ENCODE measurements around the gene MAP2K5.
A peak's percentile ranks its signal among the peaks of the same experiment; 100 is the strongest.

The MAP2K5 gene

GRCh38 chr15:67775250-67775649 is 232.7 kb downstream of the MAP2K5 start:
- no peaks in the 10 kb centered on the region for H3K9me3 ChIP-seq (ENCODE audit: control insufficient read depth, insufficient read depth, low read depth, low read length)
- no peak for TF ChIP-seq ZFP3 (tag by site-specific recombination; IDR thresholded peaks at IDR 0.05; ENCODE audit: low read depth)
- TF ChIP-seq, protein P1, sequence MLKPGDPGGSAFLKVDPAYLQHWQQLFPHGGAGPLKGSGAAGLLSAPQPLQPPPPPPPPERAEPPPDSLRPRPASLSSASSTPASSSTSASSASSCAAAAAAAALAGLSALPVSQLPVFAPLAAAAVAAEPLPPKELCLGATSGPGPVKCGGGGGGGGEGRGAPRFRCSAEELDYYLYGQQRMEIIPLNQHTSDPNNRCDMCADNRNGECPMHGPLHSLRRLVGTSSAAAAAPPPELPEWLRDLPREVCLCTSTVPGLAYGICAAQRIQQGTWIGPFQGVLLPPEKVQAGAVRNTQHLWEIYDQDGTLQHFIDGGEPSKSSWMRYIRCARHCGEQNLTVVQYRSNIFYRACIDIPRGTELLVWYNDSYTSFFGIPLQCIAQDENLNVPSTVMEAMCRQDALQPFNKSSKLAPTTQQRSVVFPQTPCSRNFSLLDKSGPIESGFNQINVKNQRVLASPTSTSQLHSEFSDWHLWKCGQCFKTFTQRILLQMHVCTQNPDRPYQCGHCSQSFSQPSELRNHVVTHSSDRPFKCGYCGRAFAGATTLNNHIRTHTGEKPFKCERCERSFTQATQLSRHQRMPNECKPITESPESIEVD (tag by site-specific recombination; IDR thresholded peaks at IDR 0.05): peak; percentile 50
- H3K27ac ChIP-seq (ENCODE audit: extremely low read depth, low read depth, low read length): no peak overlapping the region
- no peak overlapping the region for H3K4me3 ChIP-seq (ENCODE audit: low read depth, low read length)
- ChIA-PET CTCF (interaction anchor here (0.7 to 1.0 kb wide), 3 partner anchors 318 to 829 kb away, joined by 3 read pairs; no protein-coding TSS in a partner anchor), POLR2A (no interaction called here)
- H3K36me3 ChIP-seq (ENCODE audit: control insufficient read depth in 2 of 2, insufficient read depth in 1 of 2, low read length in 2 of 2): no peaks in the 10 kb centered on the region
- peaks cover 48% of the 10 kb centered on the region for H3K4me1 ChIP-seq (ENCODE audit: control insufficient read depth, insufficient read depth, low read length)

DNA sequence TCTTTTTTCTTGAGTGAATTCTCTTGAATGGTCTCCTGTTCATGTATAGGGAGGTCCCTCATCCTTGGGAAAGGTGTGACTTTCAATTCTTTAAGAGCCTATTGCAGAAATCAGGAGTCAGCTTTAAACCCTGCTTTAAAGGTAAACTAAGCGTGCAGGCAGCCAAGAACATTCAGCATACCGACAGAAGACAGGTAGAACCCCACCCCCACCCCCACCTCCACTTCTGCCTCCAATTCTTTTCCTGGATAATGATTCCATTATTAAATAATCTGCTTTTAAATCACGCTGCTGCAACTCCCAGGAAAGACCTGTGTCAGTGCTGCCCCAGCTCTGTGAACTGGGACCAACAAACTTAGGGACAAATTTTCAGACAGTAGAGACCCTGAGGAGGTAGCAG is 233.5 kb downstream of the MAP2K5 start:
- TF ChIP-seq BCL11B (tag by site-specific recombination; IDR thresholded peaks at IDR 0.05; ENCODE audit: low read depth) (no peak), ZNF664 (tag by site-specific recombination; IDR thresholded peaks at IDR 0.05) (no peak), HOXC10 (CRISPR knock-in tag; IDR thresholded peaks at IDR 0.05) (no peak), ZNF157 (tag by site-specific recombination; IDR thresholded peaks at IDR 0.05) (no peak), SP2 (tag by site-specific recombination; IDR thresholded peaks at IDR 0.05) (no peak), EGR2 (tag by site-specific recombination; IDR thresholded peaks at IDR 0.05; ENCODE audit: low read depth) (no peak)
- TF ChIP-seq, protein P2, sequence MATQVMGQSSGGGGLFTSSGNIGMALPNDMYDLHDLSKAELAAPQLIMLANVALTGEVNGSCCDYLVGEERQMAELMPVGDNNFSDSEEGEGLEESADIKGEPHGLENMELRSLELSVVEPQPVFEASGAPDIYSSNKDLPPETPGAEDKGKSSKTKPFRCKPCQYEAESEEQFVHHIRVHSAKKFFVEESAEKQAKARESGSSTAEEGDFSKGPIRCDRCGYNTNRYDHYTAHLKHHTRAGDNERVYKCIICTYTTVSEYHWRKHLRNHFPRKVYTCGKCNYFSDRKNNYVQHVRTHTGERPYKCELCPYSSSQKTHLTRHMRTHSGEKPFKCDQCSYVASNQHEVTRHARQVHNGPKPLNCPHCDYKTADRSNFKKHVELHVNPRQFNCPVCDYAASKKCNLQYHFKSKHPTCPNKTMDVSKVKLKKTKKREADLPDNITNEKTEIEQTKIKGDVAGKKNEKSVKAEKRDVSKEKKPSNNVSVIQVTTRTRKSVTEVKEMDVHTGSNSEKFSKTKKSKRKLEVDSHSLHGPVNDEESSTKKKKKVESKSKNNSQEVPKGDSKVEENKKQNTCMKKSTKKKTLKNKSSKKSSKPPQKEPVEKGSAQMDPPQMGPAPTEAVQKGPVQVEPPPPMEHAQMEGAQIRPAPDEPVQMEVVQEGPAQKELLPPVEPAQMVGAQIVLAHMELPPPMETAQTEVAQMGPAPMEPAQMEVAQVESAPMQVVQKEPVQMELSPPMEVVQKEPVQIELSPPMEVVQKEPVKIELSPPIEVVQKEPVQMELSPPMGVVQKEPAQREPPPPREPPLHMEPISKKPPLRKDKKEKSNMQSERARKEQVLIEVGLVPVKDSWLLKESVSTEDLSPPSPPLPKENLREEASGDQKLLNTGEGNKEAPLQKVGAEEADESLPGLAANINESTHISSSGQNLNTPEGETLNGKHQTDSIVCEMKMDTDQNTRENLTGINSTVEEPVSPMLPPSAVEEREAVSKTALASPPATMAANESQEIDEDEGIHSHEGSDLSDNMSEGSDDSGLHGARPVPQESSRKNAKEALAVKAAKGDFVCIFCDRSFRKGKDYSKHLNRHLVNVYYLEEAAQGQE (tag by site-specific recombination; IDR thresholded peaks at IDR 0.05): no peak
- TF ChIP-seq, protein P3, sequence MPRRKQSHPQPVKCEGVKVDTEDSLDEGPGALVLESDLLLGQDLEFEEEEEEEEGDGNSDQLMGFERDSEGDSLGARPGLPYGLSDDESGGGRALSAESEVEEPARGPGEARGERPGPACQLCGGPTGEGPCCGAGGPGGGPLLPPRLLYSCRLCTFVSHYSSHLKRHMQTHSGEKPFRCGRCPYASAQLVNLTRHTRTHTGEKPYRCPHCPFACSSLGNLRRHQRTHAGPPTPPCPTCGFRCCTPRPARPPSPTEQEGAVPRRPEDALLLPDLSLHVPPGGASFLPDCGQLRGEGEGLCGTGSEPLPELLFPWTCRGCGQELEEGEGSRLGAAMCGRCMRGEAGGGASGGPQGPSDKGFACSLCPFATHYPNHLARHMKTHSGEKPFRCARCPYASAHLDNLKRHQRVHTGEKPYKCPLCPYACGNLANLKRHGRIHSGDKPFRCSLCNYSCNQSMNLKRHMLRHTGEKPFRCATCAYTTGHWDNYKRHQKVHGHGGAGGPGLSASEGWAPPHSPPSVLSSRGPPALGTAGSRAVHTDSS (tag by site-specific recombination; IDR thresholded peaks at IDR 0.05): no peak
- CTCF ChIA-PET: interaction anchor here (1.0 kb wide), 2 partner anchors 318 to 829 kb away, joined by 3 read pairs; no protein-coding TSS in a partner anchor
- H3K4me3 ChIP-seq (ENCODE audit: low read depth, low read length): no peak overlapping the region
- no peak overlapping the region for H3K27ac ChIP-seq (ENCODE audit: extremely low read depth, low read depth, low read length)
- no peaks in the 10 kb centered on the region for H3K36me3 ChIP-seq (ENCODE audit: control insufficient read depth in 2 of 2, insufficient read depth in 1 of 2, low read length in 2 of 2)
- H3K9me3 ChIP-seq (ENCODE audit: control insufficient read depth, insufficient read depth, low read depth, low read length): no peaks in the 10 kb centered on the region
- POLR2A ChIA-PET: no interaction called here
- H3K4me1 ChIP-seq (ENCODE audit: control insufficient read depth, insufficient read depth, low read length): peaks cover 43% of the 10 kb centered on the region

GRCh38 chr15:67776600-67776999 is 234.1 kb downstream of the MAP2K5 start:
- H3K36me3 ChIP-seq (ENCODE audit: control insufficient read depth in 2 of 2, insufficient read depth in 1 of 2, low read length in 2 of 2): no peaks in the 10 kb centered on the region
- H3K27ac ChIP-seq (ENCODE audit: extremely low read depth, low read depth, low read length): no peak overlapping the region
- CTCF ChIA-PET: no interaction called here
- TF ChIP-seq, protein P4, sequence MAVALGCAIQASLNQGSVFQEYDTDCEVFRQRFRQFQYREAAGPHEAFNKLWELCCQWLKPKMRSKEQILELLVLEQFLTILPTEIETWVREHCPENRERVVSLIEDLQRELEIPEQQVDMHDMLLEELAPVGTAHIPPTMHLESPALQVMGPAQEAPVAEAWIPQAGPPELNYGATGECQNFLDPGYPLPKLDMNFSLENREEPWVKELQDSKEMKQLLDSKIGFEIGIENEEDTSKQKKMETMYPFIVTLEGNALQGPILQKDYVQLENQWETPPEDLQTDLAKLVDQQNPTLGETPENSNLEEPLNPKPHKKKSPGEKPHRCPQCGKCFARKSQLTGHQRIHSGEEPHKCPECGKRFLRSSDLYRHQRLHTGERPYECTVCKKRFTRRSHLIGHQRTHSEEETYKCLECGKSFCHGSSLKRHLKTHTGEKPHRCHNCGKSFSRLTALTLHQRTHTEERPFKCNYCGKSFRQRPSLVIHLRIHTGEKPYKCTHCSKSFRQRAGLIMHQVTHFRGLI (tag by site-specific recombination; IDR thresholded peaks at IDR 0.05): no peak
- TF ChIP-seq ZNF791 (tag by site-specific recombination; IDR thresholded peaks at IDR 0.05): no peak
- TF ChIP-seq ZNF501 (tag by site-specific recombination; IDR thresholded peaks at IDR 0.05): no peak
- no peak for TF ChIP-seq TRIM28 (IDR thresholded peaks at IDR 0.05; ENCODE audit: borderline replicate concordance, low read length)
- TF ChIP-seq ZNF785 (tag by site-specific recombination; IDR thresholded peaks at IDR 0.05): no peak
- no peak for TF ChIP-seq ZNF521 (tag by site-specific recombination; IDR thresholded peaks at IDR 0.05)
- TF ChIP-seq ZNF701 (tag by site-specific recombination; IDR thresholded peaks at IDR 0.05): no peak
- no peak for TF ChIP-seq SP3 (tag by site-specific recombination; IDR thresholded peaks at IDR 0.05)
- POLR2A ChIA-PET: no interaction called here
- no peak overlapping the region for H3K4me3 ChIP-seq (ENCODE audit: low read depth, low read length)
- peaks cover 37% of the 10 kb centered on the region for H3K4me1 ChIP-seq (ENCODE audit: control insufficient read depth, insufficient read depth, low read length)
- no peaks in the 10 kb centered on the region for H3K9me3 ChIP-seq (ENCODE audit: control insufficient read depth, insufficient read depth, low read depth, low read length)
